HG02973 (cell line): ENCODE results near the gene CAPN2.
A peak's percentile ranks its signal among the peaks of the same experiment; 100 is the strongest.

ENCODE experiments used
- ATAC-seq: cut with Tn5 transposase; IDR thresholded peaks from one replicate; pipeline ENCODE4 v1.9.1; 2021; ENCODE audit warnings: moderate library complexity; ENCODE audit not compliant: unreplicated experiment

The CAPN2 gene

GRCh38 chr1:223702735-223703667 is 9.3 kb upstream of the CAPN2 start:
- ATAC-seq = no peak

- ATAC-seq = no peak
These were observed 8.7 kb upstream of the CAPN2 start for GRCh38 chr1:223703668-223704013.

- ATAC-seq = no peak
These were observed 7.1 kb upstream of the CAPN2 start for GRCh38 chr1:223704921-223705878.

GRCh38 chr1:223706077-223706973 is 6.0 kb upstream of the CAPN2 start:
- ATAC-seq = no peak

- no peak for ATAC-seq
These were observed 4.9 kb upstream of the CAPN2 start for GRCh38 chr1:223707256-223708000.

GRCh38 chr1:223708001-223708359 is 4.4 kb upstream of the CAPN2 start:
- ATAC-seq = no peak

- no peak for ATAC-seq
These were observed 3.6 kb upstream of the CAPN2 start for GRCh38 chr1:223708651-223709268.

GRCh38 chr1:223709598-223709997 is 2.7 kb upstream of the CAPN2 start:
- ATAC-seq = no peak

GRCh38 chr1:223710179-223711133 is 1.9 kb upstream of the CAPN2 start:
- ATAC-seq = no peak

GRCh38 chr1:223711173-223711572 is 1.2 kb upstream of the CAPN2 start:
- ATAC-seq = no peak

- ATAC-seq = no peak
These were observed 569 bp upstream of the CAPN2 start for GRCh38 chr1:223711747-223712193.

GRCh38 chr1:223712850-223713474 is 623 bp downstream of the CAPN2 start:
- peak; percentile 32 for ATAC-seq

- ATAC-seq = no peak
These were observed 1.4 kb downstream of the CAPN2 start for GRCh38 chr1:223713546-223714420.

GRCh38 chr1:223714421-223714724 is 2.0 kb downstream of the CAPN2 start:
- no peak for ATAC-seq

GRCh38 chr1:223714849-223715603 is 2.7 kb downstream of the CAPN2 start:
- ATAC-seq = no peak

GRCh38 chr1:223715604-223716172 is 3.3 kb downstream of the CAPN2 start:
- ATAC-seq = no peak
